HG03469 (cell line): ENCODE data around the gene HAO2.

ENCODE experiments used
- ATAC-seq: cut with Tn5 transposase; IDR thresholded peaks from one replicate; pipeline ENCODE4 v1.9.1; 2021; ENCODE audit warnings: mild to moderate bottlenecking, moderate library complexity, moderate number of reproducible peaks; ENCODE audit not compliant: unreplicated experiment

HAO2 gene

GRCh38 chr1:119430486-119430885 is 61.9 kb downstream of the HAO2 start:
- ATAC-seq = no peak

GRCh38 chr1:119431836-119432235 is 63.3 kb downstream of the HAO2 start:
- ATAC-seq = no peak

GRCh38 chr1:119435052-119435451 is 66.5 kb downstream of the HAO2 start:
- ATAC-seq = no peak

GRCh38 chr1:119438761-119439160 is 70.2 kb downstream of the HAO2 start:
- no peak for ATAC-seq

- no peak for ATAC-seq
Observed at GRCh38 chr1:119440721-119441307, 72.2 kb downstream of the HAO2 start.

GRCh38 chr1:119442756-119443155 is 74.2 kb downstream of the HAO2 start:
- no peak for ATAC-seq
